ENCODE measurements around the gene KLHL22.

KLHL22 gene

DNA sequence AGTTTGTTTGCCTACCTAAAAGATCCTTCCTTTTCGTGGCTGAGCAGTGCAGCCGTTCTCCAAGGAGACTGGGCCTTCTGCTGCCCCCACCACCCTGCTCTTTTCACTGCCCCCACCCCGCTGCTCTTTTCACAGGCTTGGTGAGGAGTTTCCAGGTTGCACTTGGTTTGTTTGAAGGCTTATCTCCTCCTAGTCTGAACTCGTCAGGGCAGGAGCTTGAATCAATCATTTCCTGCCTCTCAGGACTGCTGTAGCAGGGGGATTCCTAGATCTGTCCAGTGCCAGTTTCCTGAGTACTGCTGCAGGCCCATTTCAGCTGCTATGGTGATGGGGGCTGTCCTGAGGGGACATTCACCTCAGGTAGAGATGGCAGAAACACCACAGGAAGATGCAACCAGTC is 21.8 kb upstream of the KLHL22 start:
- ATAC-seq: no peak
- TF ChIP-seq, protein P1, sequence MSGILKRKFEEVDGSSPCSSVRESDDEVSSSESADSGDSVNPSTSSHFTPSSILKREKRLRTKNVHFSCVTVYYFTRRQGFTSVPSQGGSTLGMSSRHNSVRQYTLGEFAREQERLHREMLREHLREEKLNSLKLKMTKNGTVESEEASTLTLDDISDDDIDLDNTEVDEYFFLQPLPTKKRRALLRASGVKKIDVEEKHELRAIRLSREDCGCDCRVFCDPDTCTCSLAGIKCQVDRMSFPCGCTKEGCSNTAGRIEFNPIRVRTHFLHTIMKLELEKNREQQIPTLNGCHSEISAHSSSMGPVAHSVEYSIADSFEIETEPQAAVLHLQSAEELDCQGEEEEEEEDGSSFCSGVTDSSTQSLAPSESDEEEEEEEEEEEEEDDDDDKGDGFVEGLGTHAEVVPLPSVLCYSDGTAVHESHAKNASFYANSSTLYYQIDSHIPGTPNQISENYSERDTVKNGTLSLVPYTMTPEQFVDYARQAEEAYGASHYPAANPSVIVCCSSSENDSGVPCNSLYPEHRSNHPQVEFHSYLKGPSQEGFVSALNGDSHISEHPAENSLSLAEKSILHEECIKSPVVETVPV (CRISPR knock-in tag; IDR thresholded peaks at IDR 0.05): no peak
- TF ChIP-seq, protein P2, sequence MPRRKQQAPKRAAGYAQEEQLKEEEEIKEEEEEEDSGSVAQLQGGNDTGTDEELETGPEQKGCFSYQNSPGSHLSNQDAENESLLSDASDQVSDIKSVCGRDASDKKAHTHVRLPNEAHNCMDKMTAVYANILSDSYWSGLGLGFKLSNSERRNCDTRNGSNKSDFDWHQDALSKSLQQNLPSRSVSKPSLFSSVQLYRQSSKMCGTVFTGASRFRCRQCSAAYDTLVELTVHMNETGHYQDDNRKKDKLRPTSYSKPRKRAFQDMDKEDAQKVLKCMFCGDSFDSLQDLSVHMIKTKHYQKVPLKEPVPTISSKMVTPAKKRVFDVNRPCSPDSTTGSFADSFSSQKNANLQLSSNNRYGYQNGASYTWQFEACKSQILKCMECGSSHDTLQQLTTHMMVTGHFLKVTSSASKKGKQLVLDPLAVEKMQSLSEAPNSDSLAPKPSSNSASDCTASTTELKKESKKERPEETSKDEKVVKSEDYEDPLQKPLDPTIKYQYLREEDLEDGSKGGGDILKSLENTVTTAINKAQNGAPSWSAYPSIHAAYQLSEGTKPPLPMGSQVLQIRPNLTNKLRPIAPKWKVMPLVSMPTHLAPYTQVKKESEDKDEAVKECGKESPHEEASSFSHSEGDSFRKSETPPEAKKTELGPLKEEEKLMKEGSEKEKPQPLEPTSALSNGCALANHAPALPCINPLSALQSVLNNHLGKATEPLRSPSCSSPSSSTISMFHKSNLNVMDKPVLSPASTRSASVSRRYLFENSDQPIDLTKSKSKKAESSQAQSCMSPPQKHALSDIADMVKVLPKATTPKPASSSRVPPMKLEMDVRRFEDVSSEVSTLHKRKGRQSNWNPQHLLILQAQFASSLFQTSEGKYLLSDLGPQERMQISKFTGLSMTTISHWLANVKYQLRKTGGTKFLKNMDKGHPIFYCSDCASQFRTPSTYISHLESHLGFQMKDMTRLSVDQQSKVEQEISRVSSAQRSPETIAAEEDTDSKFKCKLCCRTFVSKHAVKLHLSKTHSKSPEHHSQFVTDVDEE (CRISPR knock-in tag; IDR thresholded peaks at IDR 0.05): no peak
- TF ChIP-seq, protein P3, sequence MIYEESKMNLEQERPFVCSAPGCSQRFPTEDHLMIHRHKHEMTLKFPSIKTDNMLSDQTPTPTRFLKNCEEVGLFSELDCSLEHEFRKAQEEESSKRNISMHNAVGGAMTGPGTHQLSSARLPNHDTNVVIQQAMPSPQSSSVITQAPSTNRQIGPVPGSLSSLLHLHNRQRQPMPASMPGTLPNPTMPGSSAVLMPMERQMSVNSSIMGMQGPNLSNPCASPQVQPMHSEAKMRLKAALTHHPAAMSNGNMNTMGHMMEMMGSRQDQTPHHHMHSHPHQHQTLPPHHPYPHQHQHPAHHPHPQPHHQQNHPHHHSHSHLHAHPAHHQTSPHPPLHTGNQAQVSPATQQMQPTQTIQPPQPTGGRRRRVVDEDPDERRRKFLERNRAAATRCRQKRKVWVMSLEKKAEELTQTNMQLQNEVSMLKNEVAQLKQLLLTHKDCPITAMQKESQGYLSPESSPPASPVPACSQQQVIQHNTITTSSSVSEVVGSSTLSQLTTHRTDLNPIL (CRISPR knock-in tag; IDR thresholded peaks at IDR 0.05; ENCODE audit: low read depth): no peak
- TF ChIP-seq, protein P4, sequence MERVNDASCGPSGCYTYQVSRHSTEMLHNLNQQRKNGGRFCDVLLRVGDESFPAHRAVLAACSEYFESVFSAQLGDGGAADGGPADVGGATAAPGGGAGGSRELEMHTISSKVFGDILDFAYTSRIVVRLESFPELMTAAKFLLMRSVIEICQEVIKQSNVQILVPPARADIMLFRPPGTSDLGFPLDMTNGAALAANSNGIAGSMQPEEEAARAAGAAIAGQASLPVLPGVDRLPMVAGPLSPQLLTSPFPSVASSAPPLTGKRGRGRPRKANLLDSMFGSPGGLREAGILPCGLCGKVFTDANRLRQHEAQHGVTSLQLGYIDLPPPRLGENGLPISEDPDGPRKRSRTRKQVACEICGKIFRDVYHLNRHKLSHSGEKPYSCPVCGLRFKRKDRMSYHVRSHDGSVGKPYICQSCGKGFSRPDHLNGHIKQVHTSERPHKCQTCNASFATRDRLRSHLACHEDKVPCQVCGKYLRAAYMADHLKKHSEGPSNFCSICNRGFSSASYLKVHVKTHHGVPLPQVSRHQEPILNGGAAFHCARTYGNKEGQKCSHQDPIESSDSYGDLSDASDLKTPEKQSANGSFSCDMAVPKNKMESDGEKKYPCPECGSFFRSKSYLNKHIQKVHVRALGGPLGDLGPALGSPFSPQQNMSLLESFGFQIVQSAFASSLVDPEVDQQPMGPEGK (CRISPR knock-in tag; IDR thresholded peaks at IDR 0.05; ENCODE audit: borderline replicate concordance): no peak

DNA sequence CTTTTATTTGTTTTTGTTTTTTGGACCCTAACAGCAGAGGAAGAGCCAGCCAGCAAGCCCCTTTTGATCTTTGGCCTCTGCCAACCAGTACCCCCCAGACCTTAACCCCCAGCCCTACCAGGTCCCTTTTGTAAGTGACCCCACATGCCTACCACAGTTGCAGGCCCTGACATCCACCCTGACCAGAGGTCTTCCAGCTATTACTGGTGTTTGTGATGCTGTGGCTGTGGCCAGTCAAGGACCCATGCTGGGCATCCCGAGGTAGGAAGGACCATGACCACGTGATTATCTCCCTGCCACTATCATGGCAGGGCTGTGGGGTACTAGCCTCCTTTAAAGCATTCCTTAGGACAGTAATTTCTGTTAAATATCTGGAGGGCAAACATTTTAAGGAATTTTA is 20.8 kb upstream of the KLHL22 start:
- no peak for TF ChIP-seq CSDC2 (CRISPR knock-in tag; IDR thresholded peaks at IDR 0.05)
- TF ChIP-seq ZNF8 (CRISPR knock-in tag; IDR thresholded peaks at IDR 0.05): no peak
- TF ChIP-seq, protein P1 (CRISPR knock-in tag; IDR thresholded peaks at IDR 0.05): no peak
- TF ChIP-seq, protein P3 (CRISPR knock-in tag; IDR thresholded peaks at IDR 0.05; ENCODE audit: low read depth): no peak
- TF ChIP-seq ZNF70 (CRISPR knock-in tag; IDR thresholded peaks at IDR 0.05): no peak
- no peak for TF ChIP-seq ZFP30 (CRISPR knock-in tag; IDR thresholded peaks at IDR 0.05)
- no peak for TF ChIP-seq ZC3H10 (CRISPR knock-in tag; IDR thresholded peaks at IDR 0.05)
- TF ChIP-seq ARNTL (CRISPR knock-in tag; IDR thresholded peaks at IDR 0.05; ENCODE audit: borderline replicate concordance, low read depth): no peak
- TF ChIP-seq TCF4 (CRISPR knock-in tag; IDR thresholded peaks at IDR 0.05; ENCODE audit: borderline replicate concordance): no peak
- no peak for TF ChIP-seq ESRRG (CRISPR knock-in tag; IDR thresholded peaks at IDR 0.05)
- TF ChIP-seq, protein P5, sequence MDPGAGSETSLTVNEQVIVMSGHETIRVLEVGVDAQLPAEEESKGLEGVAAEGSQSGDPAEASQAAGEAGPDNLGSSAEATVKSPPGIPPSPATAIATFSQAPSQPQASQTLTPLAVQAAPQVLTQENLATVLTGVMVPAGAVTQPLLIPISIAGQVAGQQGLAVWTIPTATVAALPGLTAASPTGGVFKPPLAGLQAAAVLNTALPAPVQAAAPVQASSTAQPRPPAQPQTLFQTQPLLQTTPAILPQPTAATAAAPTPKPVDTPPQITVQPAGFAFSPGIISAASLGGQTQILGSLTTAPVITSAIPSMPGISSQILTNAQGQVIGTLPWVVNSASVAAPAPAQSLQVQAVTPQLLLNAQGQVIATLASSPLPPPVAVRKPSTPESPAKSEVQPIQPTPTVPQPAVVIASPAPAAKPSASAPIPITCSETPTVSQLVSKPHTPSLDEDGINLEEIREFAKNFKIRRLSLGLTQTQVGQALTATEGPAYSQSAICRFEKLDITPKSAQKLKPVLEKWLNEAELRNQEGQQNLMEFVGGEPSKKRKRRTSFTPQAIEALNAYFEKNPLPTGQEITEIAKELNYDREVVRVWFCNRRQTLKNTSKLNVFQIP (CRISPR knock-in tag; IDR thresholded peaks at IDR 0.05; ENCODE audit: borderline replicate concordance, low read depth): no peak
- TF ChIP-seq ZNF565 (CRISPR knock-in tag; conservative IDR thresholded peaks at IDR 0.05; ENCODE audit: low read depth): no peak
- TF ChIP-seq, protein P2 (CRISPR knock-in tag; IDR thresholded peaks at IDR 0.05): no peak
- TF ChIP-seq ISL1 (CRISPR knock-in tag; IDR thresholded peaks at IDR 0.05): no peak
- TF ChIP-seq, protein P4 (CRISPR knock-in tag; IDR thresholded peaks at IDR 0.05; ENCODE audit: borderline replicate concordance): no peak
- no peak for TF ChIP-seq RARB (CRISPR knock-in tag; IDR thresholded peaks at IDR 0.05)
- TF ChIP-seq BACH2 (CRISPR knock-in tag; IDR thresholded peaks at IDR 0.05; ENCODE audit: borderline replicate concordance): no peak
- TF ChIP-seq ZFP3 (CRISPR knock-in tag; IDR thresholded peaks at IDR 0.05): no peak
- TF ChIP-seq PPARA (CRISPR knock-in tag; IDR thresholded peaks at IDR 0.05; ENCODE audit: borderline replicate concordance): no peak
- no peak for TF ChIP-seq TOX (CRISPR knock-in tag; IDR thresholded peaks at IDR 0.05; ENCODE audit: borderline replicate concordance)
- ATAC-seq: no peak
